CD14-positive monocyte (primary cell): Measurements from ENCODE around the gene PPP1R12B. TPM values are rescaled to one million over a fixed set of nuclear protein-coding genes. Genes with fewer than 3 reads are reported as not detected.

ENCODE experiments used
- DNase-seq, 3 donors: peaks; one replicate each; pipeline ENCODE4 v3.0.0-alpha.2; 2011 to 2022
- H2AFZ ChIP-seq: 2 replicates; pipeline ENCODE4 v1.6.0; 2012; ENCODE audit warnings: mild to moderate bottlenecking, low read depth, low read length, inconsistent platforms; ENCODE audit not compliant: insufficient read depth, poor library complexity, severe bottlenecking
- H3K27ac ChIP-seq, 2 donors: 1 replicate in 1 of 2; 2 replicates in 1 of 2; pipeline ENCODE4 v1.5.1; 2012 to 2013; ENCODE audit warnings: low read length in 2 of 2, control low read depth in 1 of 2, inconsistent platforms in 1 of 2, low read depth in 1 of 2, mild to moderate bottlenecking in 1 of 2
- H3K27me3 ChIP-seq, 2 donors: one replicate each; pipeline versions ENCODE4 v1.6.0 to v1.6.1; 2011 to 2013; ENCODE audit warnings: low read length in 2 of 2; ENCODE audit not compliant: control insufficient read depth in 2 of 2, insufficient read depth in 2 of 2
- H3K36me3 ChIP-seq, 2 donors: replicated peaks in 1 of 2; 1 replicate in 1 of 2; 2 replicates in 1 of 2; pipeline versions ENCODE4 v1.5.1 to v1.6.1; 2012 to 2013; ENCODE audit warnings: low read length in 2 of 2, control low read depth in 1 of 2, inconsistent platforms in 1 of 2, mild to moderate bottlenecking in 1 of 2; ENCODE audit not compliant: insufficient read depth in 2 of 2, control insufficient read depth in 1 of 2
- H3K4me1 ChIP-seq, 2 donors: 1 replicate in 1 of 2; 2 replicates in 1 of 2; pipeline versions ENCODE4 v1.5.1 to v1.6.1; 2012 to 2013; ENCODE audit warnings: low read length in 2 of 2, control low read depth in 1 of 2, inconsistent platforms in 1 of 2, mild to moderate bottlenecking in 1 of 2, moderate library complexity in 1 of 2; ENCODE audit not compliant: insufficient read depth in 2 of 2, control insufficient read depth in 1 of 2
- H3K4me2 ChIP-seq: replicated peaks from 2 replicates; pipeline ENCODE3; 2012; ENCODE audit warnings: low read length, moderate library complexity, mild to moderate bottlenecking; ENCODE audit not compliant: poor library complexity, severe bottlenecking; ENCODE audit errors: extremely low read depth
- H3K4me3 ChIP-seq, 3 experiments: fragments of 200-600 bp in 1 of 3; sonication (generic) in 1 of 3; replicated peaks in 1 of 3; 1 replicate in 2 of 3; 2 replicates in 1 of 3; pipeline ENCODE4 v1.5.1; 2011 to 2013; ENCODE audit warnings: low read length in 3 of 3, mild to moderate bottlenecking in 3 of 3, control low read depth in 2 of 3, low read depth in 2 of 3, inconsistent platforms in 1 of 3, moderate library complexity in 1 of 3
- H3K79me2 ChIP-seq: 2 replicates; pipeline ENCODE4 v1.6.0; 2012; ENCODE audit warnings: mild to moderate bottlenecking, control low read depth, inconsistent platforms, low read length, moderate library complexity; ENCODE audit not compliant: insufficient read depth
- H3K9ac ChIP-seq: 2 replicates; pipeline ENCODE4 v1.6.0; 2017; ENCODE audit warnings: low read length, mild to moderate bottlenecking; ENCODE audit not compliant: insufficient read depth, poor library complexity, severe bottlenecking
- H3K9me3 ChIP-seq, 2 donors: replicated peaks in 1 of 2; 1 replicate in 1 of 2; 2 replicates in 1 of 2; pipeline versions ENCODE4 v1.5.1 to v1.6.1; 2012 to 2013; ENCODE audit warnings: low read length in 2 of 2, control low read depth in 1 of 2; ENCODE audit not compliant: control insufficient read depth in 1 of 2, insufficient read depth in 1 of 2
- H4K20me1 ChIP-seq: 2 replicates; pipeline ENCODE4 v1.6.0; 2012; ENCODE audit warnings: mild to moderate bottlenecking, low read length, control low read depth, moderate library complexity; ENCODE audit not compliant: insufficient read depth
- H3K27ac Mint-ChIP-seq, 7 donors: one replicate each; pipeline ENCODE4 v1.8.0; 2020; ENCODE audit warnings: mild to moderate bottlenecking in 7 of 7, mixed read lengths in 7 of 7, moderate library complexity in 6 of 7, inconsistent platforms in 2 of 7
- H3K27me3 Mint-ChIP-seq, 3 donors: one replicate each; pipeline ENCODE4 v1.8.0; 2021 to 2022; ENCODE audit warnings: low read depth in 3 of 3, mild to moderate bottlenecking in 3 of 3, mixed read lengths in 3 of 3, moderate library complexity in 3 of 3, inconsistent platforms in 1 of 3
- H3K36me3 Mint-ChIP-seq, 2 donors: one replicate each; pipeline ENCODE4 v1.8.0; 2020; ENCODE audit warnings: mixed read lengths in 2 of 2, inconsistent platforms in 1 of 2, mild to moderate bottlenecking in 1 of 2
- H3K4me1 Mint-ChIP-seq: one replicate; pipeline ENCODE4 v1.8.0; 2020; ENCODE audit warnings: mild to moderate bottlenecking, mixed read lengths
- H3K4me3 Mint-ChIP-seq, 2 donors: one replicate each; pipeline ENCODE4 v1.8.0; 2020; ENCODE audit warnings: mild to moderate bottlenecking in 2 of 2, mixed read lengths in 2 of 2, moderate library complexity in 1 of 2
- H3K9me3 Mint-ChIP-seq, 7 donors: one replicate each; pipeline ENCODE4 v1.8.0; 2020 to 2022; ENCODE audit warnings: mixed read lengths in 7 of 7, mild to moderate bottlenecking in 6 of 7, moderate library complexity in 6 of 7, inconsistent platforms in 2 of 7
- CTCF ChIP-seq: fragments of 200-600 bp; IDR thresholded peaks from one replicate; pipeline ENCODE4 v1.8.0; 2022; ENCODE audit warnings: antibody characterized with exemption, mild to moderate bottlenecking
- WGBS: methylation state at CpG from one replicate; pipeline ENCODE4 v1.1.5; 2013; ENCODE audit warnings: missing lambda C conversion rate; ENCODE audit not compliant: insufficient coverage; 5-methylcytosine and 5-hydroxymethylcytosine counted together
- intact Hi-C, 2 donors: fragments of 100-400 bp; cut with micrococcal nuclease; formaldehyde crosslinking; loops; one replicate each; pipeline versions ENCODE4 v1.15.0 to v1.15.1; 2023
- polyA plus RNA-seq, 3 donors: library from polyadenylated mRNA; depleted of rRNA in 1 of 3; unstranded in 2 of 3; stranded (reverse) in 1 of 3; fragments of 300-500 nt in 2 of 3; fragments of >200 nt in 1 of 3; fragmentation: Illumina TruSeq in 2 of 3; gene quantifications; 1 replicate in 2 of 3; 2 replicates in 1 of 3; pipeline ENCODE4 v1.2.3, GENCODE V29; 2012 to 2021

Gene PPP1R12B
- polyA plus RNA-seq, 3 donors: 1.3 to 12.2 (median 1.7) TPM

DNA sequence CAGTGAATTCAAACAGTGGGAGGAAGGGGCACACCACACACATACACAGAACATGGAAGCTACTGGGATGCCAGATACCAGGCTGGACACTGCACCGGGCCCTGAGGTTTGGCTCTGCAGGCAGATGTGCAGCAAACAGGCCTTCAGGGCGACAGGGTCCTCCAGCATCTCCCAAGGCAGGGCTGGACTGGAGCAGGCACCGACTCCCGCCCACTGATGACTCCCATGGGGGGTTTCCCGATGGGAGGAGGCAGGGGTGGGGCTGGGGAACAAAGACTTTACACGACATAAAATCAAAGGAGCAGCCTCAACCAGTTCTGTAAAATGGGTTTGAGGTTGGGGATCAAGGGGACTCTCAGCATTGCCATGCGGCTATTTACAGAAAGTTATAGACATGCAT, 243.6 kb downstream of the PPP1R12B start:
- peaks cover 9% of the 10 kb centered on the region in 2 donors for H3K4me1 ChIP-seq
- peaks cover 45 to 97% of the 10 kb centered on the region in 2 donors for H3K27me3 ChIP-seq
- H3K4me2 ChIP-seq: no peak overlapping the region
- peaks cover 79% of the 10 kb centered on the region for H4K20me1 ChIP-seq
- H3K4me1 Mint-ChIP-seq: peaks cover 16% of the 10 kb centered on the region
- peaks cover 0 to 10% of the 10 kb centered on the region in 2 donors for H3K9me3 ChIP-seq
- no CpG with 5 or more reads among the region's 7 CpGs for WGBS
- DNase-seq: no peak
- H3K79me2 ChIP-seq: no peaks in the 10 kb centered on the region
- H3K27me3 Mint-ChIP-seq: peaks cover 68 to 96% (median 89%) of the 10 kb centered on the region in 3 donors
- no peak overlapping the region for H2AFZ ChIP-seq
- no peak overlapping the region for H3K9ac ChIP-seq
- no peak overlapping the region for H3K27ac Mint-ChIP-seq
- peaks cover 3 to 5% of the 10 kb centered on the region in 2 donors for H3K36me3 ChIP-seq
- TF ChIP-seq CTCF: no peak
- H3K27ac ChIP-seq: no peak overlapping the region
- H3K9me3 Mint-ChIP-seq: peaks cover 8 to 19% (median 10%) of the 10 kb centered on the region in 7 donors
- H3K4me3 Mint-ChIP-seq: peak overlapping the region in 1 of 2 donors; percentile 40
- intact Hi-C loops: loop anchor here in 1 of 2 donors (10.0 kb wide), 1 partner anchor 53 kb away; no protein-coding TSS in a partner anchor
- H3K4me3 ChIP-seq: no peak overlapping the region
- H3K36me3 Mint-ChIP-seq: peaks cover 66 to 76% of the 10 kb centered on the region in 2 donors

- no peak for TF ChIP-seq CTCF
- no peak overlapping the region for H2AFZ ChIP-seq
- DNase-seq: no peak
- H3K36me3 ChIP-seq: peaks cover 3 to 5% of the 10 kb centered on the region in 2 donors
- peaks cover 56 to 72% of the 10 kb centered on the region in 2 donors for H3K36me3 Mint-ChIP-seq
- intact Hi-C loops: loop anchor here in 1 of 2 donors (10.0 kb wide), 1 partner anchor 51 kb away; no protein-coding TSS in a partner anchor
- no peak overlapping the region for H3K4me2 ChIP-seq
- peaks cover 70 to 95% (median 90%) of the 10 kb centered on the region in 3 donors for H3K27me3 Mint-ChIP-seq
- H3K4me3 Mint-ChIP-seq: peak overlapping the region in 1 of 2 donors; percentile 63
- no peak overlapping the region for H3K27ac Mint-ChIP-seq
- peaks cover 18% of the 10 kb centered on the region for H3K4me1 Mint-ChIP-seq
- H3K4me1 ChIP-seq: peaks cover 9 to 13% of the 10 kb centered on the region in 2 donors
- WGBS: 86% methylated on average over 4 of the region's 4 CpGs
- no peak overlapping the region for H3K27ac ChIP-seq
- H3K27me3 ChIP-seq: peaks cover 50 to 96% of the 10 kb centered on the region in 2 donors
- H4K20me1 ChIP-seq: peaks cover 75% of the 10 kb centered on the region
- H3K4me3 ChIP-seq: no peak overlapping the region
- H3K9ac ChIP-seq: no peak overlapping the region
- H3K79me2 ChIP-seq: no peaks in the 10 kb centered on the region
- peaks cover 8 to 20% (median 11%) of the 10 kb centered on the region in 7 donors for H3K9me3 Mint-ChIP-seq
- H3K9me3 ChIP-seq: peaks cover 0 to 10% of the 10 kb centered on the region in 2 donors
These were observed 245.3 kb downstream of the PPP1R12B start for GRCh38 chr1:202593845-202594244.
